Omental fat pad (tissue), 4 donors: Measurements from ENCODE around the gene LRPPRC. TPM values are rescaled to one million over a fixed set of nuclear protein-coding genes. Genes with fewer than 3 reads are reported as not detected.

Source experiments
- ATAC-seq: fragments of 150-250 bp; one replicate; pipeline ENCODE4 v1.9.1; 2016; ENCODE audit warnings: mild to moderate bottlenecking, moderate library complexity; ENCODE audit not compliant: low FRiP score
- DNase-seq: peaks from one replicate; pipeline ENCODE4 v3.0.0-alpha.2; 2019; ENCODE audit warnings: low spot score
- total RNA-seq, 4 donors: library from RNA; depleted of rRNA; stranded (reverse); fragments of >200 nt; gene quantifications; one replicate each; pipeline ENCODE4 v1.1.0, GENCODE V29; 2016
- TF ChIP-seq, protein P1 (sequence below), 3 donors: fragments of 450-650 bp; IDR thresholded peaks; one replicate each; pipeline ENCODE4 v1.5.1; 2016 to 2017; ENCODE audit warnings: antibody characterized with exemption in 3 of 3, mild to moderate bottlenecking in 3 of 3, moderate library complexity in 2 of 3

Gene LRPPRC
- total RNA-seq, 4 donors from 2014 or later = 47.5 to 87.4 (median 56.3) TPM

DNA sequence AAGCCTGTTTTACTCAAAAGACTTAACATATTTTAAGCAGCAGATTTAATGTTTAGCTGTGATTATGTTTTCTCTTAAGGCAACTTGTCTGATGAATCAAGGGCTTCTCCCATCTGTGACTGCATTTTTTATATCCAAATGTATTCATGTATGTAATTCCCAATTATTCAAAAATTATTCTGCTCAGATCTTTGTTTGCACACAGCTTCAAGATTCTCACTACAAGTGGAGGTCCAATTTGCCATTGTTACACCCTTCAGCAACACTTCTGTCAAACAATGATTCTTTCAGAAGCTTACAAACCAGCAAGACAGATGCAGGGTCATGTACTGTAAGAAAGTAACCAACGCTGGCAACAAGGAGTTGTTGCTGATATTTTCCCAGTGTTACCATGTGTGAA, 5.9 kb upstream of the LRPPRC start:
- no peak for ATAC-seq
- no peak for DNase-seq
- TF ChIP-seq, protein P1, sequence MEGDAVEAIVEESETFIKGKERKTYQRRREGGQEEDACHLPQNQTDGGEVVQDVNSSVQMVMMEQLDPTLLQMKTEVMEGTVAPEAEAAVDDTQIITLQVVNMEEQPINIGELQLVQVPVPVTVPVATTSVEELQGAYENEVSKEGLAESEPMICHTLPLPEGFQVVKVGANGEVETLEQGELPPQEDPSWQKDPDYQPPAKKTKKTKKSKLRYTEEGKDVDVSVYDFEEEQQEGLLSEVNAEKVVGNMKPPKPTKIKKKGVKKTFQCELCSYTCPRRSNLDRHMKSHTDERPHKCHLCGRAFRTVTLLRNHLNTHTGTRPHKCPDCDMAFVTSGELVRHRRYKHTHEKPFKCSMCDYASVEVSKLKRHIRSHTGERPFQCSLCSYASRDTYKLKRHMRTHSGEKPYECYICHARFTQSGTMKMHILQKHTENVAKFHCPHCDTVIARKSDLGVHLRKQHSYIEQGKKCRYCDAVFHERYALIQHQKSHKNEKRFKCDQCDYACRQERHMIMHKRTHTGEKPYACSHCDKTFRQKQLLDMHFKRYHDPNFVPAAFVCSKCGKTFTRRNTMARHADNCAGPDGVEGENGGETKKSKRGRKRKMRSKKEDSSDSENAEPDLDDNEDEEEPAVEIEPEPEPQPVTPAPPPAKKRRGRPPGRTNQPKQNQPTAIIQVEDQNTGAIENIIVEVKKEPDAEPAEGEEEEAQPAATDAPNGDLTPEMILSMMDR (IDR thresholded peaks at IDR 0.05) = no peak

DNA sequence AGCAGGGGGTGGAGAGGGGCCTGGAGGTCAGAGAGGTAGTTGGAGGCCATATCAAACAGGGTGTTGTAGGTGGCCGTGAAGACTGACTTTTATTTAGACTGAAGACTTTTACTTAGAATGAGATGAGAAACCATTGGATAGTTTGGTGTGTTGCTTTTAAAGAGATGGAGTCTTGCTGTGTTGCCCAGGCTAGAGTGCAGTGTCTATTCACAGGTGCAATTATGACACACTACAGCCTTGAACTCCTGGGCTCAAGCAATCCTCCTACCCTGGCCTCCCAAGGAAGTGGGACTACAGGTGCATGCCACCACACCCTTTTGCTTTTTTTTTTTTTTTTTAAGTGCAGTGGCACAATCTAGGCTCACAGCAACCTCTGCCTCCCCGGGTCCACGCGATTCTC, 2.5 kb upstream of the LRPPRC start:
- TF ChIP-seq, protein P1 (IDR thresholded peaks at IDR 0.05) = no peak
- no peak for ATAC-seq
- no peak for DNase-seq

DNA sequence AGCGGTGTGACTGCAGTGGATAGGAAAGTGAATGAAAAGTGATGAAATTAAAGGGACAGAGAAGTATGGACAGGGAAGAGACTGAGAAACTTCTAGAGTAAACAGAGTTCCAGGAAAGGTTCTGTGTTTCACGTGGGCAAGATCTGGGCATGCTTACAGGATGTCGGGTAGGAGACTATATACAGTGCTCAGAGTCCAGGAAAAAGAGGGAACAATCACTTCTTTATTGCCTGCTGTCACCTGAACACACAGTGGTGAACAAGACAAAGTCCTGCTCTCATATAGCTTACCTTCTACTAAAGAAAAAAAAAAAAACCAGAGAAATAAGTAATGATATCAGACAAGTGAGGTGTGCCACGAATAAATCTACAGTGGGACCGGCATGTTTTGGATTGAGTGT, 2.4 kb downstream of the LRPPRC start:
- DNase-seq (no peak), ATAC-seq (no peak)
- TF ChIP-seq, protein P1 (IDR thresholded peaks at IDR 0.05) = no peak

DNA sequence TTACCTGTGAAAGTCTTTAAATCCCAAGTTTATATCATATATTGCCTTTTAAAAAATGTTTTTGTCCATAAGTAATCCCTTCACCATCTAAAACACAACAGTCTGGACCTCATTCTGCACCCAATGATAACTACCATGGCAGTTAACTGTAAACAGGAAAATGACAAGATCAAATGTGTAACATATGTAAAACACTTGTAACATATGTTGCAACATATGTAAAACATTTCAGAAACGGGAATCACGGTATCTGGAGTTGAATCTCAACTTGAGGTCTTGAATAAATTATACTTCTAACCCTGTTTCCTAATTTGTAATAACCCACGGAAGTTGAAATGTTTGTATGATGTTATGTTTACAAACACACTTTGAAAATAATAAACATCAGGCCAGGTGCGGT, 6.2 kb downstream of the LRPPRC start:
- DNase-seq (no peak), ATAC-seq (no peak)
- TF ChIP-seq, protein P1 (IDR thresholded peaks at IDR 0.05) = no peak

DNA sequence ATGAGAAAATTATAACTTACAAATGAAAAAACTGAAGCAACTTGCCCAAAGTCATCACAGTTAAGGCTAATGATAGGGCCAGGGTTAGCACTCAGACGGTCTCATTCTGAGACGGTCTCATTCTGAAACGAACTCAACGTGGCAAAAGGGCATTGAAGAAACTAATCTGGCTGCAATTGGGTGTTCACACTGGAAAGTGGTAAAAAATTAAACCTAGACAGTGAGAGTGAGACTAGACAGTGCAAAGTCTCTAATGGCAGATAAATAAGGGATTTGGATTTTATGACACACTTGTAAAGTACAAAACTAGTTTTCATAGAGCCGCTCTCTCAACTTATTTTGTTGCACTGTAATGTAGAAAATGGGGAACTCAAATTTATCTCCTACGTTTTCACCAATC, 9.2 kb downstream of the LRPPRC start:
- TF ChIP-seq, protein P1 (IDR thresholded peaks at IDR 0.05) = no peak
- ATAC-seq = no peak
- DNase-seq = no peak

DNA sequence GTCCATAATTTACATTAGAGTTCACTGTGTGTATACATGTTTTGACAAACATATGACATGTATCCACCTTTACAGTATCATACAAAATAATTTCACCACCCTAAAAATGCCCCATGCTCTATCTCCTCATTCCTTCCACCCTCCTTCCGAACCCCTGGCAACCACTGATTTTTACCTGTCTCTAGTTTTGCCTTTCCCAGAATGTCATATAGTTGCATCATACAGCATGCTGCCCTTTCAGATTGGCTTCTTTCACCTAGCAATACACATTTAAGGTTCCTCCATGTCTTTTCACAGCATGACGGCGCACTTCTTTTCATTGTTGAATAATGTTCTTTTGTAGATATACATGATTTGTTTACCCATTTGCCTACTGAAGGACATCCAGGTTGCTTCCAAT, 10.4 kb downstream of the LRPPRC start:
- ATAC-seq (no peak), DNase-seq (no peak)
- TF ChIP-seq, protein P1 (IDR thresholded peaks at IDR 0.05) = no peak

DNA sequence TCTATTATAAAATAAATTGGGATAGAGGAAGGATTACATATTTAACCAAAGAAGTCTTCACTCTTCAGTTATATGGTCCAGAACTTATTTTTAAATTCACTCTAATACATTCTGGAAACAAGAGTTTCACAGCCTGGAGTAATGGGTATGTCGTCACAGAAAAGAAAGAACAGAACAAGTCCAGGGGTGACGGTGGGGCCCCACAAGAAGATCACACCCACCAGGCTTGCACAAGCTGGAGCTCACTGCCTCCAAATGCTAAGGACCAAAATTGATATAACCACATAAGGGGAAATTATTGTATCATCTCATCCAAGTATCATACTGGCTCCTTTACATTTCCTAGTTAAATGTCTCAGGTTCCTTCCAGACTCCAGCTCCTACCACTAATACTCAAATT, 11.3 kb downstream of the LRPPRC start:
- TF ChIP-seq, protein P1 (IDR thresholded peaks at IDR 0.05) = no peak
- no peak for ATAC-seq
- DNase-seq = no peak
